Measurements from ENCODE around the gene LSR. TPM values are rescaled to one million over a fixed set of nuclear protein-coding genes. Genes with fewer than 3 reads are reported as not detected.

Gene LSR
- total and polyA plus RNA-seq, 10 donors: 10.9 to 30.2 (median 20.4) TPM

DNA sequence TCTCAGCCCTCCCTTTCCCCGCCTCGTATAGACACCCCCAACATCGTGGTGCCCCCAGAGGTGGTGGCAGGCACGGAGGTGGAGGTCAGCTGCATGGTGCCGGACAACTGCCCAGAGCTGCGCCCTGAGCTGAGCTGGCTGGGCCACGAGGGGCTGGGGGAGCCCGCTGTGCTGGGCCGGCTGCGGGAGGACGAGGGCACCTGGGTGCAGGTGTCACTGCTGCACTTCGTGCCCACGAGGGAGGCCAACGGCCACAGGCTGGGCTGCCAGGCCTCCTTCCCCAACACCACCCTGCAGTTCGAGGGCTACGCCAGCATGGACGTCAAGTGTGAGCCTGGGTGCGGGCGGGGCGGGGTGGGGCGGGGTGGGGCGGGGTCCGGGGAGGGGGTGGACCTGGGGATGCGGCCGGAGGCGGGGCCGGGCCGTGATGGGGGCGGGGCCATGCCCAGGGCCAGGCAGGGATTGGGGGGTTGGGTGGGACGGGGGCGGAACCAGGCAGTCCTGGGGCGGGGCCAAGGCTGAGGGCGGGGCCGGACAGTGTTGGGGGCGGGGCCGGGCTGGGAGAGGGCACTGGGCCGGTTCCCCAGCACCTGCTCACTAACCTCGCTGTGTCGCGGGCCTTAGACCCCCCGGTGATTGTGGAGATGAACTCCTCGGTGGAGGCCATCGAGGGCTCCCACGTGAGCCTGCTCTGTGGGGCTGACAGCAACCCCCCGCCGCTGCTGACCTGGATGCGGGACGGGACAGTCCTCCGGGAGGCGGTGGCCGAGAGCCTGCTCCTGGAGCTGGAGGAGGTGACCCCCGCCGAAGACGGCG lies 50.9 kb downstream of the LSR start:
- intact Hi-C loops (cut with DNase I; ENCODE audit: low total_unique reads): no loop called here
- 61 to 83% (median 79%) methylated on average over 11 to 55 of the region's 55 CpGs for WGBS, 5 donors

DNA sequence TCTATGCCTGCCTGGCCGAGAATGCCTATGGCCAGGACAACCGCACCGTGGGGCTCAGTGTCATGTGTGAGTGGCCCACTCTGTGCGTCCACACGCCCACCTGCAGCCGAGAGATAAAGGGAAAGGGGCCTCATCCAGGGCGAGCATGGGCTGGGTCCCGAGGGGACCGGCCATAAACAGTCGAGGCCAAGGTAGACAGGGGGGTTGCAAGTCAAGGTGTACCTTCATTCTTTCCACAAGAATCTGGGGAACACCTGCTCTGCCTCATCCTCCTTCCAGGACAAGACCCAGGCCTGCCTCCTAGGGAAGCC lies 51.5 kb downstream of the LSR start:
- Histone ChIP-seq H3K27me3 (replicated peaks in 1 of 7) (peaks cover 0 to 19% (median 0%) of the 10 kb centered on the region in 7 donors), H3K4me3 (no peak overlapping the region), H3K4me1 (peaks cover 7 to 24% (median 14%) of the 10 kb centered on the region in 6 donors), H3K9me3 (no peaks in the 10 kb centered on the region), H3K27ac (no peak overlapping the region), H3K36me3 (no peaks in the 10 kb centered on the region)
- intact Hi-C loops (cut with DNase I; ENCODE audit: low total_unique reads): no loop called here
- WGBS, 5 donors: 88 to 96% (median 90%) methylated on average over 10 of the region's 10 CpGs
- TF ChIP-seq, protein P1, sequence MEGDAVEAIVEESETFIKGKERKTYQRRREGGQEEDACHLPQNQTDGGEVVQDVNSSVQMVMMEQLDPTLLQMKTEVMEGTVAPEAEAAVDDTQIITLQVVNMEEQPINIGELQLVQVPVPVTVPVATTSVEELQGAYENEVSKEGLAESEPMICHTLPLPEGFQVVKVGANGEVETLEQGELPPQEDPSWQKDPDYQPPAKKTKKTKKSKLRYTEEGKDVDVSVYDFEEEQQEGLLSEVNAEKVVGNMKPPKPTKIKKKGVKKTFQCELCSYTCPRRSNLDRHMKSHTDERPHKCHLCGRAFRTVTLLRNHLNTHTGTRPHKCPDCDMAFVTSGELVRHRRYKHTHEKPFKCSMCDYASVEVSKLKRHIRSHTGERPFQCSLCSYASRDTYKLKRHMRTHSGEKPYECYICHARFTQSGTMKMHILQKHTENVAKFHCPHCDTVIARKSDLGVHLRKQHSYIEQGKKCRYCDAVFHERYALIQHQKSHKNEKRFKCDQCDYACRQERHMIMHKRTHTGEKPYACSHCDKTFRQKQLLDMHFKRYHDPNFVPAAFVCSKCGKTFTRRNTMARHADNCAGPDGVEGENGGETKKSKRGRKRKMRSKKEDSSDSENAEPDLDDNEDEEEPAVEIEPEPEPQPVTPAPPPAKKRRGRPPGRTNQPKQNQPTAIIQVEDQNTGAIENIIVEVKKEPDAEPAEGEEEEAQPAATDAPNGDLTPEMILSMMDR (IDR thresholded peaks at IDR 0.05 in 8 of 11, conservative IDR thresholded peaks at IDR 0.05 in 3 of 11): no peak
- TF ChIP-seq POLR2AphosphoS5 (IDR thresholded peaks at IDR 0.05) (no peak), POLR2A (IDR thresholded peaks at IDR 0.05) (no peak)
- DNase-seq: no peak

More for the DNA sequence above, 50.9 kb downstream of the LSR start:
- no peak overlapping the region for H3K4me3 ChIP-seq
- H3K27ac ChIP-seq: no peak overlapping the region
- TF ChIP-seq POLR2A (IDR thresholded peaks at IDR 0.05): no peak
- TF ChIP-seq POLR2AphosphoS5 (IDR thresholded peaks at IDR 0.05): no peak
- TF ChIP-seq, protein P1 (IDR thresholded peaks at IDR 0.05 in 8 of 11, conservative IDR thresholded peaks at IDR 0.05 in 3 of 11): no peak
- no peaks in the 10 kb centered on the region for H3K9me3 ChIP-seq
- H3K27me3 ChIP-seq (replicated peaks in 1 of 7): peaks cover 0 to 21% (median 0%) of the 10 kb centered on the region in 7 donors
- peaks cover 7 to 29% (median 19%) of the 10 kb centered on the region in 6 donors for H3K4me1 ChIP-seq
- no peaks in the 10 kb centered on the region for H3K36me3 ChIP-seq
- DNase-seq: no peak

DNA sequence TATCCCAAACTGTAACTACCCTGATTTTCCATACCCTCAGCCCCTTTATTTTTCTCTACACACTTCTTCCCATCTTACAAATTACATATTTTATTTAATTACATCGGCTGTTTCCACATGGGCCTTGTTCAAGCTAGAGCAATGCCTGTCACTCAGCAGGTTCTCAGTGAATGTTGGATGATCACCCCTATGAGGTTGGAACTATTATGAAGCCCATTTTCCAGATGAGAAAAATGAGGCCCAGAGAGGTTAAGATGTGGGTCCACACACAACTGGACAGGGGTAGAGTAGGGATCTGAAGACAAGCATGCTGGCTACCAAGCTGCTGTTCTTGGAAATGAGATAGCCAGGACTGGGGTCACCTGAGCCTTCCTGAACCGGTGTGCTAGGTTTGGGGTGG lies 53.2 kb downstream of the LSR start:
- peaks cover 0 to 12% (median 0%) of the 10 kb centered on the region in 7 donors for H3K27me3 ChIP-seq (replicated peaks in 1 of 7)
- intact Hi-C loops (cut with DNase I; ENCODE audit: low total_unique reads): no loop called here
- H3K9me3 ChIP-seq: no peaks in the 10 kb centered on the region
- TF ChIP-seq POLR2A (IDR thresholded peaks at IDR 0.05) (no peak), POLR2AphosphoS5 (IDR thresholded peaks at IDR 0.05) (no peak)
- TF ChIP-seq, protein P1 (IDR thresholded peaks at IDR 0.05 in 8 of 11, conservative IDR thresholded peaks at IDR 0.05 in 3 of 11): no peak
- 86 to 99% (median 92%) methylated on average over 2 of the region's 2 CpGs for WGBS, 5 donors
- peaks cover 0 to 17% (median under 1%) of the 10 kb centered on the region in 6 donors for H3K4me1 ChIP-seq
- no peak for DNase-seq
- H3K4me3 ChIP-seq: no peak overlapping the region
- no peak overlapping the region for H3K27ac ChIP-seq
- H3K36me3 ChIP-seq: no peaks in the 10 kb centered on the region

DNA sequence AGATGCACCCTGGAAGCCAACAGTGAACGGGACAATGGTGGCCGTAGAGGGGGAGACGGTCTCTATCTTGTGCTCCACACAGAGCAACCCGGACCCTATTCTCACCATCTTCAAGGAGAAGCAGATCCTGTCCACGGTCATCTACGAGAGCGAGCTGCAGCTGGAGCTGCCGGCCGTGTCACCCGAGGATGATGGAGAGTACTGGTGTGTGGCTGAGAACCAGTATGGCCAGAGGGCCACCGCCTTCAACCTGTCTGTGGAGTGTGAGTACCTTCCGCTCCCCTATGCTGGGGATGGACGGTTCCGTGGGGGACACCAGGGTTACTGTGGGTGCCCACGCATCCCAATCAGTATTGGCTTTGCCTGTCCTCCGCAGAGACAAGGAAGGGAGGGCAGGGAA lies 53.6 kb downstream of the LSR start:
- intact Hi-C loops (cut with DNase I; ENCODE audit: low total_unique reads): no loop called here
- H3K27me3 ChIP-seq (replicated peaks in 1 of 7): peaks cover 0 to 12% (median 0%) of the 10 kb centered on the region in 7 donors
- no peak for DNase-seq
- H3K9me3 ChIP-seq: no peaks in the 10 kb centered on the region
- whole genome bisulfite sequencing, 5 donors: 85 to 91% (median 90%) methylated on average over 16 of the region's 16 CpGs
- H3K27ac ChIP-seq: no peak overlapping the region
- H3K36me3 ChIP-seq: no peaks in the 10 kb centered on the region
- TF ChIP-seq, protein P1 (IDR thresholded peaks at IDR 0.05 in 8 of 11, conservative IDR thresholded peaks at IDR 0.05 in 3 of 11): no peak
- TF ChIP-seq POLR2AphosphoS5 (IDR thresholded peaks at IDR 0.05) (no peak), POLR2A (IDR thresholded peaks at IDR 0.05) (no peak)
- no peak overlapping the region for H3K4me3 ChIP-seq
- H3K4me1 ChIP-seq: peaks cover 0 to 22% (median 6%) of the 10 kb centered on the region in 6 donors
